Measurements from ENCODE around the gene PPP3R1.
"Not testable (repeated sequence)": the region's sequence is repeated elsewhere in the genome, so short reads cannot be mapped to it uniquely, and the experiment has no call there.

The PPP3R1 gene

DNA sequence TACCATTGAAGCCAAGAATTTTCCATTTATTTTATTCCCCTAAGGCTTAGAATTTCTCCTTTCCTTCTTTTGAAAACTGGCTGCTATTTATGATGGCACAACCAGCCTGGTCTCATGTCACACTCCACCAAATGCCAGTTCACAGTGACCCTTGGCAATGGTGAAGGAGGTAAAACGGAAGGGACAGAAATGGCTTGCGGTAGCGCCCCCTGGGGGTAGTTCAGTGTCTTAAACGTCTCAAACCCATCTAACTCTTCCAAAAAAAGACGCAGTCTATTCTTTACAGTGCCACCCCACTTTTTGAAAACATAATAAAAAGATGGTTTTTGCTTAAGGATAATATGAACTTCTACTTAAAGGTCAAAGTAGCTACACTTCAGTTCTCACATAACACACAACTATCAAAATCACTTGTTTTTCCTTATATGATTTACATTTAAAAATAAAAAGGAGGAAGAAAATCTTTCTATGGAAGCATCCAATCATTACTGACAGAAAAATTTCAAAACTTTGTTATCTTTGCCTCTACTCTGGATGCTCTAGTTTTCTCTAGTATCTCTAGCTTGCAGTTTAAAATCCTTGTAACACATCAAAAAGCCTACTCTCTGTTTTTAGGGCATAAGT, 66.7 kb downstream of the PPP3R1 start:
- DNase-seq: peak; percentile 64

DNA sequence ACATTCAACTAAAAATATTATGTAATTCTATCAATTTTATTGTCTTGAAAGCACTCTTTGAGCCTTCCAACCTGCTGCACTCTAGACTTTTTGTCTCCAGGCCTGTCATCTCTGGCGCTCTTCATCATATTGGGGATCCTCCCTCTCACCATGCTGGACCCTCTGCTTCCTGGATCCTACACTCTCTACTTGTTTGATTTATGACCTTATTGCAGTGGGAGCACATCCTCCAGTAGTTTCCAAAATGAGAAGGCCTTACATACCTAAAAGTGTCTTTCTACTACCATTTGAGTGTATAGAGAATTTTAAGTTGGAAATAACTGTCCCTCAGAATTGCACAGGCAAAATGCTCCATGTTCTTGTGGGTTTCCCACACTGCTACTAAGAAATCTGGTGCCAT, 69.4 kb downstream of the PPP3R1 start:
- DNase-seq: no peak

DNA sequence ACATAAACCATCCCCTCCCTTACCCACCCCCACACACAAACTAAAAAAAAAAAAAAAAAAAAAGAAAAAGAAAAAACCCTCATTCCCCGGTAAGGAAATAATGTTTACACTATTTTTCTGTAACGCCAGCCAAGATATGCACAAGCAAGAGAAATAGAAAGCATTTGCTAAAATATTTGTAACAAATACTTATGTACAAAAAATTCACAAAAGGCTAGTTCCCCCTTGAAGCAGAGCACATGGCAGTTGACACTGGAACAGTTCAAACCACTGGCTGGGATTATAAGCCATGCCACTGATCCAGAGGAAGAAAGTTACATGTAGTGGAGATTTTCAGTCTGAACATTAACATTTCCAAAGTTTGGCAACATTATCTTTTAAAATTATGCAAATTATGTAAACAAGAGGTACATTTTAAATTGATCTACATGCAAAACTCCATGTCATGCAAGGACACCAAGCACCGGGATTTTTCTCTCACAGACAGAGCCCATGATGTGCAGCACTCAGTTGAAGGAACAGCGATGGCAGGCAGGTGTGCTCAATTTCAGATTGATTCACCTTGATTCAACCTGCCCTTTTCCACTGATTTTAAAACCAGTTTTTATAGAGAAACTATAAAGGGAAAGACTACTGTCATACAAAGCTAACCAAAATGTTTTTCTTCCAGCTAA, 73.2 kb downstream of the PPP3R1 start:
- no peak for DNase-seq

DNA sequence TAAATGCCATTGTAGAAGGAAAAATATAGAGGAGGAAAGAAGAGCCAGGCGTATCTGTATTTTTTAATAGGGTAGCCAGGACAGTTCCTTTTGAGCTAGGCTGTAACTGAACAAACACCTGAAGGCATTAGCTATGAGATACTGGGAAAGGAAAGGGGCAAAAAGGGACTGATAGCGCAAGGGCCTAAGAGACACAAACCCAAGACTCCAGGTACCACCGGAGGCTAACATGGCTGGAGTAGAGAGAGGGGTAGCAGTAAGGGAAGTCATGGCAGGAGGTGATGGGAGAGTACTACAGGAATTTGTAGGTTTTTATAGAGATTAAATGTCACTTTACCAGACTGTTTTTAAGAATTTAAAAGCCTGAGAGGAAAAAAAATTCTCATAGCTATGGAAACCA, 73.9 kb downstream of the PPP3R1 start:
- DNase-seq: no peak

DNA sequence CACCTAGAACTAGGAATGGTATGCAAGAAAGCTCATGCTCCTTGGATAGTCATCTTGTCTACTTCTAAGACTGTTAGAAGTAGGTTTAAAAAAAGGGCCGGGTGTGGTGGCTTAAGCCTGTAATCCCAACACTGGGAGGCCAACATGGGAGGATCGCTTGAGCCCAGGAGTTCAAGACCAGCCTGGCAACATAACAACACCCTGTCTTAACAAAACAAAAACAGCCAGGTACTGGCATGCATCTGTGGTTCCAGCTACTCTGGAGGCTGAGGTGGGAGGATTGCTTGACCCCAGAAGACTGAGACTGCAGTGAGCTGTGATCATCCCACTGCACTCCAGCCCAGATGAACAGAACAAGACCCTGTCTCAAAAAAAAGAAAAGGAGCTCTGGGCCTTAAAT, 74.8 kb downstream of the PPP3R1 start:
- no peak for DNase-seq

DNA sequence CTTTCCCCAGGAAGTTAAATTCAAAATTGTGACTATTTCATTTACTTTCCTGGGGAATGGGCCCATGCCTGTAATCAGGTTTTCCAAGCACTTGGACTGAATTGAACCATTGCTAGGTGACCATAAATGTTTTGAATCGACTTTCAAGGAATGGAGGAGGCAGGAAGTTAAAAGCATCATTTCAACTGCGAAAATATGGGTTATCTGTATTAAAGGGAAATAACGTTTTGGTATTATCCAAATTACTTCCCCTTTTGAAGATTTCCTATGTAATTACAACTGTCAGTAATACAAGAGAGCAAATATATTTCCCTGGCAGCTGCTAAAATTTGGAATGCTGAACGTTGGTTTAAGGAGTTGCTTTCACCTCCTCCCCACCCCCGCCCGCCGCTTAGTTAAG, 75.7 kb downstream of the PPP3R1 start:
- DNase-seq: no peak

DNA sequence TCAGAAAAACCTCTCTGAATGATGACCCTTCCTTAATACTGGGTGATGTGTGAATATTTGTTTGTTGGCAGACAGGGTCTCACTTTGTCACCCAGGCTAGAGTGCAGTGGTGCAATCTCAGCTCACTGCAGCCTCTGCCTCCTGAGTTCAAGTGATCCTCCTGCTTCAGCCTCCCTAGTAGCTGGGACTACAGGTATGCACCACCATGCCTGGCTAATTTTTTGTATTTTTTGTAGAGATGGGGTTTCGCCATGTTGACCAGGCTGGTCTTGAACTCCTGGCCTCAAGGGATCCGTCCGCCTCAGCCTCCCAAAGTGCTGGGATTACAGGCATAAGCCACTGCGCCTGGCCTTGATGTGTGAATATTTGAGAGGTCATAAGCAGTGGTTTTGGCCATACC, 77.1 kb downstream of the PPP3R1 start:
- not testable (repeated sequence) for DNase-seq

DNA sequence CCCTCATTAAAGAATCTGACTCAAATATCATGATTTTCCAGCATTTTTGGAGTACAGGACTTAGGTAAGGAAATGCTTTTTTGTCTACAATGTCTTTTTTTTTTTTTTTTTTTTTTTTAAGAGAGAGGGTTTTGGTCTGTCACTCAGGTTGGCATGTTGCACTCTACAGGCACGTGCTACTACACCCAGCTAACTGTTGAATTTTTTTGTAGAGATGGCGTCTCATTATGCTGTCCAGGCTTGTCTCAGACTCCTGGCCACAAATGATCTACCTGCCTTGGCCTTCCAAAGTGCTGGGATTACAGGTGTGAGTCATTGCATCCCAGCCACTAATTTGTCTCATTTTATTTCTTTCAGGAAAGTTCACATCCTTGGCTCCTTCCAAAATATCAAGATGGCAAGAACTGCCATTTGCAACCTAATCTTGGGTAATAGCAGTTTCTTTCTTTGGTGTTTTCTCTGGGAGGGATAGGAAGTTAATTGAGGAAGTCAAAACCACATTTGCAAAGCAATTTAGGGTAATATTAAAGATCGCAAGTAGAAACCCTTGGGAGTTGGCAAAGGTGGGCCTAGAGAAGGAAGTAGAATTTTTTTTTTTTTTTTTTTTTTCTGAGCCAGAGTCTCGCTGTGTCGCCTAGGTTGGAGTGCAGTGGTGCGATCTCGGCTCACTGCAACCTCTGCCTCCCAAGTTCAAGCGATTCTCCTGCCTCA, 79.2 kb downstream of the PPP3R1 start:
- no peak for DNase-seq

DNA sequence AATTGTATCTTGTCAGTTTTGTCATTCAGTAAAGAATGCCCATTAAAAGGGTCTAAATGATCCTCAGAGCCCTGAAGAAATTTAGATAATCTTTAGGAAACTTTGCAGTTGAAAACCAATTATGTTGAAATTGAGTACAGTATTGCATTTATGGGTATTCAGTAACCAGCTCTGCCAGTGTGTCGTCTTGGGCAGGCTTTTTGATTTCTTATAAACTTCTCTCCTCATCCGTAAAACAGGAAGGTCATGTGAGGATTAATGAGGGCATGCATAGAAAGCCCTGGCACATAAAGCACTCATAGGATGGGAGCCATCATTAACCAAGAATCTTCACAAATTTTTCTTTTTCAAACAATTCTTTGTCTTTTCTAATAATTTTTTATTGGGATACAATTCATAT, 79.8 kb downstream of the PPP3R1 start:
- DNase-seq: no peak

DNA sequence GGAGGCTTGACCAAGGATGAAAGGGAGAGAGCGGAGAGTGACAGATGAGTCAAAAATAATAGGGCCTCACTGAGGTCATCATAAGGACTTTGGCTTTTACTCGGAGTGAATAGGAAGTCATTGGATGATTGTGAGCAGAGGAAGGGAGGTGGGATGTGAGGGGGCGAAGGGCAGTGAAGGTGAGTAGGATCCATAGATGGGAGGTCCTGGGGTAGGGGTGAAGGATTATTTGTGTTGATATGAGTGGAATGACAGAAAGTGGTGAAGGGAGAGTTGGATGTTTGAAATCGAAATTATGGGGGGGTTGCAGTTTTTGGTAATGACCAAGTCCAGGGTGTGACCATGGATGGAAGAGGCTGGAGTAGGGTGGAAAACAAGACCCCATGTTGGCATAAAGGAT, 80.6 kb downstream of the PPP3R1 start:
- no peak for DNase-seq

DNA sequence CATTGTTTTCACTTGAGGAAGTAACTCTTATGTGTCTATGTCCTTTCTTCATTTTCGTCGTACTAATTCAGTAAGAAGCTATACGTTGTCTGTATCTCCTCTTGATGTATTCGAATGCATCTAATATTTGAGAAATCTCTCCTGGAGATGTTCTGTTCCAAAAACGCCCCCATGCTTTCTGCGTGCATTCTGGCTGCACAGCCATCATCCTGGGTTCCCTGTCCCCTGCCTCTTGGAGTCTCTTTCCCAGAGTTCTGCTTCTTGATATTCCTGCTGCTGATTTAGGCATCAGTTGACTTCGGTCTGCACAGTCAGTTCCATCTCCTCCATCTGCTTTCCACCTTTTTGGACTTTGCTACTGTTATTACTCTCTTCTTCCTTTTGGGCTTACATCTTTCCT, 81.2 kb downstream of the PPP3R1 start:
- no peak for DNase-seq

DNA sequence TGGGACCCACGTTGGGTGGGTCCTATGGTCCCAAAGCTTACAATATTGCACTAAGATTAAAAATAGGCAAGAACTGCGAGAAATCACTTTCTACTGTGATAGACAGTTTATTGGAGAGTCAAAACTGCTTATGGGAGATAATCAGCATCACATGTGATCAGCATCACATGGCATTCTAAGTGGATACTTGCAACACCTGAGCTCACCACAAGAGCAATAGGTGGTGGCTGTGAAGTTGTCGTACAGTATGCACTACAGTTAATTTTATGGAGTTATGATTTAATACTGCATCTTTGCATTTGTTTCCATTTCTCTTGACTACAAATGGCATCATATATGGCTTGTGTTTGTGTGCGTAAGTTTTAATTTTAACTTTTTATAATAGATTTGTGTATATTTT, 83.0 kb downstream of the PPP3R1 start:
- no peak for DNase-seq

DNA sequence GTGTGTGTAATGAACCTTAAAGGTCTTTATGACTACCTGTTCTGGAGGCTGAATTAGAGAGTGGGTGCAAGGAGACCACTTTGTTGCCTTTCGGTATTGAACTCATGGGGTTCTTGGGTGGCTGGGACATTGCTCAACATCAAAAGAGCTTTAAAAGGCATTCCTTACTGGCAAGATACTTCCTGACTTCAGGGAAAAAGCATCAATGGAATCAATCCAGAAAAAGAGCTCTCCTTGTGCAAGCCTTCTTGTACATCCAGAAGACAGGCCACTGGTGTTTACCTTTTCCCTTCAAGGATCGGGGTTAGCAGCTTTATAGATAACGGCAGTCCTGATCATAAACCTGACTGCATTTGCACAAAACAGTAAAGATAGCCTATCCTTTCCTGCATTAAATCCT, 85.1 kb downstream of the PPP3R1 start:
- DNase-seq: no peak

DNA sequence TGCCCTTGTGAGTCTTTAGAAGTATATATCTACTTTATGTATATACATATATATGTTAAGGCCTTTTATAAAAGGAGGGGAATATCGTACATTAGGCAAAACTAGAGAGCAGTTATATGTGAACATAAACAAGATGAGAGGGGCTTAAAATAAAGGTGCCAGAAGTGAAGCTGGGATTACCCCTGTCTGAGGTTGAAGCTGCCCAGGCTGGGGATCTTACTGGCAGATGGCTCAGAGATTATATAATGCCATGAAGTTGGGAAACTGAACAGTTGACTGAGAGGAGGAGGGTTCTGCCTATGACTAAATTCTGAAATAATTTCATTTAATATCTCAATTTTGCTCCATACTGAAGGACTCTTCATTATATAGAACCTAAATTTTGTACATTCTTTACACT, 88.7 kb downstream of the PPP3R1 start:
- DNase-seq: no peak

DNA sequence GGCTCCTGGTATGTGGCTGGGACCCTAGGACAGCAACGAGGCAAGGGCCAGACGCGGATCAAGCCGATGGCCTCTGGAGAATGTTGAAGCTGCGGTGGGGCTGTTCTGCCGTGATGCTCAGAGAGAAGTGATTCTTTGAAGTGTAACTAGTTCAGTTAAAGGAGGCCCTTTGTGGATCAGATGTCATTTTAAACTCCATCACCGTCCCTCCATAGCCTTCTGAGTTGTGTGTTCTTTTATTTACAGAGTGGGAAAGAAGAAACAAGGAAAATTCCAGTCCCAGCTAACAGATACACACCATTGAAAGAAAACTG, 94.2 kb downstream of the PPP3R1 start:
- no peak for DNase-seq

DNA sequence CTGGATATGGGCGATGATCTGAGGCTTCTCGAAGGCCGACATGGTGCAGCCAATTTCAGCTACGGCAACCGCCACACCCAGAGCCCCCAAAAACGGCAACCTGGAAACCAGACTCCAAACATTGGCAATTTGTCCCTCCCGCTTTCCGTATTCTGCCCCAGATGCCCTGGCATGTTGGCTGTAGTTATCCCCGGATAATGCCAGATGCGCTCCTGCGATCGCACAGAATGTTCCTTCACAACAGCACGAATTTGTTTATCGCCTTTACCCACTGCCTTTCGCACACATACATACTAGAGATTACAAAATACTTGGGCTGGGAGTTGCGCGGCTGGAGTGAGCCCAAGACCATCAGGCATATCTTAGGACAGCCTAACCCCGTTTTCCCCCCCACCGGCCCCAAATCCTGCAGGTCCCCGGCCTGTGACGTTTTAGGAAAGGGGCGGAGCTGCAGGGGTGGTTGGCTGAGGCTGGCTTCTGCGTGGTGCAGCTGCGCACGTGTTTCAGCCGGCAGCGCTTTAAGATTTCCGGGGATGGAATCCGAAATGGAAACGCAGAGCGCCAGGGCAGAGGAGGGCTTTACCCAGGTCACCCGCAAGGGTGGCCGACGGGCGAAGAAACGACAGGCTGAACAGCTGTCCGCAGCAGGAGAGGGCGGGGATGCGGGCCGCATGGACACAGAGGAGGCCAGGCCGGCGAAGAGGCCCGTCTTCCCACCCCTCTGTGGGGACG, 94.8 kb downstream of the PPP3R1 start, which contains the start of gene PNO1:
Gene PNO1 (plus strand): TSS at position 487 of the 732 bp plus-strand sequence. CDS start 47 bp downstream, at position 534.
- DNase-seq: peak; percentile 98

DNA sequence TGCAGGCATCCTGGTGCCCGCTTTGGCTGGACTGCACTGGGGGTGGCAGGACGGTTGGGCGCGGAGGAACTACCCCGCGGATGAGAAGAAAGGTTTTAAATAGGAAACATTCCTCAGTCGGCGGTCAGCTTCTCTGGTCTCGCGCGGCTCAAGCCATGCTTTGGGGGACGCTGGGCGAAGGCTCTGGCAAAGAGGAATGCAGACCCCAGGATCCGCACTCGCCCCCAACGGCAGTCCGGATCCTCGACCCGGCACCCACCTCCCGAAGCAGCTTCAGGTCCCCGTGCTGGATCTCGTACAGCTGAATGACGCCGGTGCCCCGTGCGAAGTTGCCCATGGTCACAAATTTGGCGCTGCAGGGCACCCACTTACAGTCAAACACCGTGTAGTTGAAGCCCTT, 95.3 kb downstream of the PPP3R1 start:
- DNase-seq: no peak

DNA sequence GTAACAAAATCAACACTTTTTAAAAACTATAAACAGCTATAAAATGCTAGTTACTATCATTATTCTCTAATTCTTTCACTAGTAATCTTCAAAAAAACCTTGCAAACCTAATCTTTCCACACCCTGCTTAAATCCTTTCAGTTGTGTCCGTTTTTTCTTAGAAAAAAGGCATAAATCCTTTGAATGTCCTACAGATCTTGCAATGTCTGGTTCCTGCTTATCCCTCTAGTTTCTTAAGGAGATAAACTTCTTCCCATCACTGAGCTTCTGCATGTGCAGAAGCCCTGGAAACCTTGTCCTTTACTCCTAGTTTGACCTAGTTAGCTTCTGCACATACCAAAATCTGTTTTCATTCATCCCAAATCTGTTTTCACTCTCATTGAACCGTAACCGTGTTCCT, 95.9 kb downstream of the PPP3R1 start:
- no peak for DNase-seq

DNA sequence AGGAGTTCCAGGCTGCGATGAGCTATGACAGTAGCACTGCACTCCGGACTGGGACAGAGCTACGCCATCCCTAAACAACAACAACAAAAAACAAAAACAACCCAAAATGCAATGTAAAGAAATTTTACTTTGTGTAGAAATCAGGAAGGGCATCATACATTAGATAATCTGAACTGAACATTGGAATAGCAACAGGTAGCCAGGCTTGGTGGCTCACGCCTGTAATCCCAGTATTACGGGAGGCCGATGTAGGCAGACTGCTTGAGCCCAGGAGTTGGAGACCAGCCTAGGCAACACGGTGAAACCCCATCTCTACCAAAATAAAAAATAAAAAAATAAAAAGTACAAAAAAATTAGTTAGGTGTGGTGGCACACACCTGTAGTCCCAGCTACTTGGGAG, 96.7 kb downstream of the PPP3R1 start:
- DNase-seq: no peak

DNA sequence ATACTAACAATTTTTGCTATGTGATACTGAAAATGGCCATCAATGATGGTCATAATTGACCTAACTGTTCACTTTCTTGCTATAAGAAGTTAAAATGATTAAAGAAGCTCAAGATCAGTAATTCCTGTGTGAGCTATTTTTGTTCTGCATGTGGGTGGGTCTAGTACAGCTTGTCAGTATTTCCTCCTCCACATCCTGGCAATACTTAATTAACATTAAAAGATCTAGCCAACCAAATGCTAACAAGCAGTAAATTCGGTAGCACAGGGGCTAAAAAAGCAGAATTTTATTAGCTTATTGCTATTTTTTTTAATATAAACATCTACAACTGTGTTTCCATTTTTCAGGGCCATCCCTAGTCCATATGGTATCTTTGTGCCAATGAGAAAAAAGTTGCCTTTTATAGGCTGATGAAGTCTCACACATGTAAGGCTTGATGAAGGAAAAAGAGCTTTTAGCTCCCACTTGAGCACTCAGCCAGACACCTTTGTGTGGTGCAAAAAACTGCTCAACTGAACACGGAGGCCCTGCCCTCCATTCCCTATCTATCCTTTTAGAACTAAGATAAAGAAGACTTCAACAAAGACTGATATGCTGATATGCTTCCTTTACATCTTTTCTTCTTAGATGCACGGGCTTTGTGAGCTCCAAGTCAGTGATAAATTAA, 99.5 kb downstream of the PPP3R1 start:
- DNase-seq: no peak

DNA sequence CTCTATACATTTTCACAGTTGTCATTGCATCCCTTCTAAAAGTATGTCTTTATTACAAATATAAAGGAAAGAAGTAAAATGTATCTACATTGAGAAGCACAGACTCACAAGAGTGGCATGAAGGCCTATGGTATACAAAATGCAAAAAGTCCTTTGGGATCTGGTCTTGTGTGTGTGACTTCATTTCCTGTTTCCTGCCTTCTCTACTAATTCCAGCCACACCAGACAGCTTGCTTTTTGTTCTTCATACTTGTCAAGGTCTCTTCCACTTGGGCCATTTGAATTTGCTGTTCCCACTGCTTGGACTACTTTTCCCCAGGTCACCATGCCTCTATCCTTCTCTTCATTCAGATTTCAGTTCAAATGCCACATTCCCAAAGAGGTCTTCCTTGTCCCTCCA, 101.3 kb downstream of the PPP3R1 start:
- no peak for DNase-seq

DNA sequence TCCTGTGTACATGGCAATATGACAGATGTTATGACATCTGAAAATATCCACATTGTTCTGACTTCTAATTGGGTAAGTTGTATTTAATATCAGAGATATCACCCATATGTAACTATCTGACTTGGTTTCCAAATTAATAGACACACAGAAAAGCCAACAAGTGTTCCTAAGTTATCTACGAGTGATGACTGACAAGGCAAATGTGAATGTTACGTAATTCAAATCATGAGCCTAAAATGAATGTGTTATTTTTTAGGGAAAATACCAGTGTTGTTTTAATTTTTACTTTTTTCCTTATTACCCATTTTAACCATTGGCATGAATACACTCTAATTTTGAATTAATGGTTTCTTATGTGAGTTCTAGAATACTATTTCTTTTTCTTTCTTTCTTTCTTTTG, 110.5 kb downstream of the PPP3R1 start:
- DNase-seq: no peak
